PC-3 (cell line): Measurements from ENCODE around the gene AUTS2. TPM values are rescaled to one million over a fixed set of nuclear protein-coding genes. Genes with fewer than 3 reads are reported as not detected.

Experiments
- ATAC-seq: fragments of 200-7000 bp; cut with Tn5 transposase; 2 replicates; pipeline ENCODE4 v1.9.1; 2020; ENCODE audit warnings: mild to moderate bottlenecking, moderate library complexity
- BruUV-seq: library from RNA; stranded (reverse); fragments of 400-500 nt; replicated peaks from 2 replicates; lab custom pipeline; 2021; lab: Mats Ljungman, UMichigan
- CTCF ChIA-PET: fragments of 300-600 bp; sonication (Branson Sonifier 250); formaldehyde crosslinking; loops from one replicate; lab custom pipeline; 2022; ENCODE audit warnings: antibody characterized with exemption; lab: Charles Lee
- POLR2A ChIA-PET: fragments of 300-600 bp; sonication (Branson Sonifier 250); formaldehyde crosslinking; loops from one replicate; lab custom pipeline; 2022; ENCODE audit warnings: antibody characterized with exemption; ENCODE audit not compliant: unreplicated experiment; lab: Charles Lee
- DNase-seq: peaks from one replicate; pipeline ENCODE4 v3.0.0-alpha.2; 2015
- H2AFZ ChIP-seq: fragments of 300-600 bp; sonication (generic); 2 replicates; pipeline ENCODE4 v1.6.0; 2016; ENCODE audit warnings: antibody characterized with exemption, low read length
- H3F3A ChIP-seq: fragments of 300-600 bp; sonication (generic); one replicate; pipeline ENCODE4 v1.6.0; 2017; ENCODE audit warnings: antibody characterized with exemption, low read length, control low read depth, mild to moderate bottlenecking; ENCODE audit not compliant: unreplicated experiment
- H3K27ac ChIP-seq: fragments of 300-600 bp; sonication (generic); 2 replicates; pipeline ENCODE4 v1.5.1; 2016; ENCODE audit warnings: mild to moderate bottlenecking, low read length
- H3K27me3 ChIP-seq: fragments of 300-600 bp; sonication (generic); 2 replicates; pipeline ENCODE4 v1.6.1; 2016; ENCODE audit warnings: low read length, mixed read lengths
- H3K36me3 ChIP-seq: fragments of 300-600 bp; sonication (generic); 2 replicates; pipeline ENCODE4 v1.6.1; 2016; ENCODE audit warnings: low read depth, mixed run types, low read length, mixed read lengths
- H3K4me1 ChIP-seq: fragments of 300-600 bp; sonication (generic); 2 replicates; pipeline ENCODE4 v1.5.1; 2016; ENCODE audit warnings: low read length; ENCODE audit not compliant: insufficient read depth
- H3K4me2 ChIP-seq: fragments of 300-600 bp; sonication (generic); 2 replicates; pipeline ENCODE4 v1.6.0; 2016; ENCODE audit warnings: low read length
- H3K4me3 ChIP-seq: fragments of 300-600 bp; sonication (generic); 2 replicates; pipeline ENCODE4 v1.5.1; 2016; ENCODE audit warnings: mild to moderate bottlenecking, low read length, mixed read lengths
- H3K79me2 ChIP-seq: fragments of 300-600 bp; sonication (generic); 2 replicates; pipeline ENCODE4 v1.6.1; 2017; ENCODE audit warnings: low read length, mixed read lengths
- H3K9ac ChIP-seq: fragments of 300-600 bp; sonication (generic); 2 replicates; pipeline ENCODE4 v1.6.0; 2016; ENCODE audit warnings: mild to moderate bottlenecking, low read length
- H3K9me2 ChIP-seq: fragments of 300-600 bp; sonication (generic); replicated peaks from 2 replicates; pipeline ENCODE4 v1.6.1; 2016; ENCODE audit warnings: mixed run types, low read length, mixed read lengths
- H3K9me3 ChIP-seq: fragments of 300-600 bp; sonication (generic); 2 replicates; pipeline ENCODE4 v1.6.1; 2016; ENCODE audit warnings: low read length, mixed read lengths
- H4K20me1 ChIP-seq: fragments of 300-600 bp; sonication (generic); 2 replicates; pipeline ENCODE4 v1.6.1; 2016; ENCODE audit warnings: low read length, mixed read lengths
- CTCF ChIP-seq: fragments of 300-600 bp; sonication (generic); conservative IDR thresholded peaks from 2 replicates; pipeline ENCODE4 v1.5.1; 2017; ENCODE audit warnings: antibody characterized with exemption, low read depth, mild to moderate bottlenecking, low read length
- EZH2 ChIP-seq: fragments of 300-600 bp; sonication (generic); IDR thresholded peaks from one replicate; pipeline ENCODE4 v1.6.1; 2017; ENCODE audit warnings: antibody characterized with exemption, mild to moderate bottlenecking, low read length; ENCODE audit not compliant: unreplicated experiment
- EZH2phosphoT487 ChIP-seq: fragments of 300-600 bp; sonication (generic); IDR thresholded peaks from 2 replicates; pipeline ENCODE4 v1.6.1; 2018; ENCODE audit warnings: mild to moderate bottlenecking, antibody characterized with exemption, low read length, borderline replicate concordance
- intact Hi-C: fragments of 100-400 bp; cut with micrococcal nuclease; formaldehyde crosslinking; loops from 2 replicates; pipeline ENCODE4 v1.9.0; 2023
- total RNA-seq: library from RNA; depleted of rRNA; stranded (reverse); fragments of >200 nt; gene quantifications from 2 replicates; pipeline ENCODE4 v1.2.3, GENCODE V29; 2014

AUTS2 gene
- total RNA-seq, 1 experiment from 2014 or later = not detected

GRCh38 chr7:70210200-70210935 is 612.1 kb downstream of the AUTS2 start:
- no peaks in the 10 kb centered on the region for H3F3A ChIP-seq
- H3K27ac ChIP-seq = no peak overlapping the region
- H3K4me2 ChIP-seq = no peak overlapping the region
- intact Hi-C loops = no loop called here
- no peak overlapping the region for H3K4me3 ChIP-seq
- no peaks in the 10 kb centered on the region for H3K36me3 ChIP-seq
- DNase-seq = no peak
- ATAC-seq = no peak
- no peaks in the 10 kb centered on the region for H3K79me2 ChIP-seq
- no peaks in the 10 kb centered on the region for H3K4me1 ChIP-seq
- H2AFZ ChIP-seq = no peak overlapping the region
- no peak overlapping the region for H3K9ac ChIP-seq
- H3K27me3 ChIP-seq = no peaks in the 10 kb centered on the region
- ChIA-PET POLR2A (no interaction called here), CTCF (no interaction called here)
- 0 out of 2 replicates have a peak, but pooled peaks cover 11% of the 10 kb centered on the region for H3K9me3 ChIP-seq
- no TSS peak for BruUV-seq
- TF ChIP-seq EZH2 = no peak
- TF ChIP-seq CTCF = no peak
- H3K9me2 ChIP-seq = no peaks in the 10 kb centered on the region
- no peaks in the 10 kb centered on the region for H4K20me1 ChIP-seq

DNA sequence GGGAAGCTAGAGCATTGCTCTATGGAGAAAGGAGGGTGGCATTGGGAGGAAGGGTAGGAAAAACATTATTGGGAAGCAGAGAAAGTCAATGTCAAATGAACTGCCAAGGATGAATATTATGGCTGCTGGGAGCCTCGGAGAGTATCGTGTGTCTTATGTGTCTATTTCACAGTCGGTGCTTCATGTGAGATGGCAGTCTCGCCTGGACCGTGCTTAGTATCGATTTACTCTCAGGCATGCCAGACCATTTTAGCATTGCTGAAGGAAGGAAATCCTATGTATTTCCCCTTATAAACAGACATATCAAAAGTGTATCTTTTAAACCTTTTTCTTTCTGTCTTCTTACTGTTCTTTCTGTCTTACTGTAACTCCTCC is 612.6 kb downstream of the AUTS2 start:
- ChIA-PET CTCF (no interaction called here), POLR2A (no interaction called here)
- no peak overlapping the region for H3K4me2 ChIP-seq
- H3K27ac ChIP-seq = no peak overlapping the region
- no peak overlapping the region for H2AFZ ChIP-seq
- no peaks in the 10 kb centered on the region for H3K36me3 ChIP-seq
- TF ChIP-seq CTCF (no peak), EZH2 (no peak), EZH2phosphoT487 (no peak)
- 0 out of 2 replicates have a peak, but pooled peaks cover 10% of the 10 kb centered on the region for H3K9me3 ChIP-seq
- DNase-seq (no peak), ATAC-seq (no peak)
- H3F3A ChIP-seq = no peaks in the 10 kb centered on the region
- H3K79me2 ChIP-seq = no peaks in the 10 kb centered on the region
- no peak overlapping the region for H3K9ac ChIP-seq
- H3K4me1 ChIP-seq = no peaks in the 10 kb centered on the region
- H4K20me1 ChIP-seq = no peaks in the 10 kb centered on the region
- intact Hi-C loops = no loop called here
- BruUV-seq = no TSS peak
- no peak overlapping the region for H3K4me3 ChIP-seq
- no peaks in the 10 kb centered on the region for H3K9me2 ChIP-seq
- H3K27me3 ChIP-seq = no peaks in the 10 kb centered on the region

DNA sequence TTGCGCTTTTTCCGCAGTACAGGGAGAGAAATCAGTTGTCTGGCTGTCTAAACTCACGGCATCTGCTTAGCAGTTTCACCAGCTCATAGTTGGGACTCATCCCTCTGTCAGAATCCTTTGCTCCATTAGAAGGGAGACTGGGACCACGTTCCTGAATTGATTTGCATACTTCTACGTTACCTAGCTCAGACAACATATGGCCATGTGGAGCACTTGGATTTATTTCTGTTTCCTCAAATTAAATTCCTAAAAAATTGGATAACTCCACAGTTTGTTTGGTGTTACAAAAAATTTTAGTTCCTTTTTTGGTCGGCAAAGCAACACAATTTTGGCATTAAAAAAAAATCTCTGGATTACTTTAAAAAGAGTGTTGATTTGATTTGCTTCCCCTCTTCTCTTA is 614.0 kb downstream of the AUTS2 start:
- H4K20me1 ChIP-seq = no peaks in the 10 kb centered on the region
- no peak overlapping the region for H3K9ac ChIP-seq
- no peak for ATAC-seq
- no TSS peak for BruUV-seq
- intact Hi-C loops = no loop called here
- H3K4me2 ChIP-seq = no peak overlapping the region
- POLR2A ChIA-PET = no interaction called here
- no peak overlapping the region for H2AFZ ChIP-seq
- CTCF ChIA-PET = no interaction called here
- H3F3A ChIP-seq = no peaks in the 10 kb centered on the region
- H3K4me3 ChIP-seq = no peak overlapping the region
- no peaks in the 10 kb centered on the region for H3K4me1 ChIP-seq
- no peaks in the 10 kb centered on the region for H3K27me3 ChIP-seq
- H3K9me3 ChIP-seq = 0 out of 2 replicates have a peak, but pooled peaks cover 3% of the 10 kb centered on the region
- no peak overlapping the region for H3K27ac ChIP-seq
- no peaks in the 10 kb centered on the region for H3K36me3 ChIP-seq
- no peak for DNase-seq
- no peaks in the 10 kb centered on the region for H3K9me2 ChIP-seq
- H3K79me2 ChIP-seq = no peaks in the 10 kb centered on the region
- TF ChIP-seq EZH2 = no peak
- TF ChIP-seq CTCF = no peak
- no peak for TF ChIP-seq EZH2phosphoT487
